ENCODE results near the gene ANKRD44.

The ANKRD44 gene

DNA sequence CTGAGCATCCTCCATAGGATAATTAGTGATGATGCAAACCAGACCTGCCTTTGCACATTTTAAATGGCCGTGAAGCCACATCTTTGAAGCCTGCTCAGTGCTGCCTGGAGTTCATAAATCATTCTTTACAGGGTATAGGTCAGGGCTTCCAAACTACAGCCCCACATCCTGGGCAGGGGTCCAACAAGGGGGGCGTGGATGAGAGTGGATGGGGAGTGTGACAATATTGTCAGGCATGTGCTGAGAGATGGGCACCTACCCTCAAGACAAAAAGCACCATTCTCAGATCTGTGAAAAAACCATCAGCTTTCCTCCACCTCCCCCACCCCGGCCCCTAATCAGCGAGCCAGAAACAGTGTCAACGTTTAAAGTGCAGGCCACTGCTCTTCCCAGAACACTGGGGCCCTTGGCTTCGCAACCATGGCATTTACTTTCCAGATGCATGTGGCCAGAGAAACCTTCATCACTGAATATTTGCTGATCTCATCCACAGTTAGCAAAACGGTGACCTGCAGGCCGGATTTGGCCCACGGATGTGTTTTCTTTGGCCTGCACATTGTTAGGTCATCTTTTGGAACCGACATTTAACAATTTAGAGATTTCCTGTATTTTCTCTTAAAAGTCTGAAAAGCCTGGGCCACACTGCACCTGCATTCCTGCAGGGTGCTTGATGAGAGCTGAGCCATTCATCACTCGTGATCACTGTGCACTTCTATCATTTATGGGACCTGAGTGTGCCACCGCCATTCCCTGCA, 130.7 kb downstream of the ANKRD44 start:
- DNase-seq (ENCODE audit: low read depth in 3 of 3), result no peak

DNA sequence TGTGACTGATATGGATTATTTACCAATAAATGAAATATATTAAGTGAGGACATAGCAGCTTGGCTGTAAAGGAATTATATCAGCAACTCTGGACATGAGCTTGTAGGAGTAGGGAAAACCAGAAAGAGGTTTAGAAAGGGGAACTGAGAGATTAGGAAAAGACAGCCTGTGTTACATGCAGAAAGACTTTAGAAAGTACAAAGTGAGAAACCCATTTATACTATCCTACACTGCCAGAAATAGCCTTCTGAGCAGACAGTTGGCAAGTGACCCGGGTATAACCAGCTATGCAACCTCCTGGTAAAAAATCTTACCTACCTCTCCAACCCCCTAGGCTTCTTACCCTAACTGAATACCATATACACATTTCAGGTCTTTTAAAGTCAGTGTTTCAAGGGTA, 134.1 kb downstream of the ANKRD44 start:
- no peak for DNase-seq (ENCODE audit: low read depth in 3 of 3)

DNA sequence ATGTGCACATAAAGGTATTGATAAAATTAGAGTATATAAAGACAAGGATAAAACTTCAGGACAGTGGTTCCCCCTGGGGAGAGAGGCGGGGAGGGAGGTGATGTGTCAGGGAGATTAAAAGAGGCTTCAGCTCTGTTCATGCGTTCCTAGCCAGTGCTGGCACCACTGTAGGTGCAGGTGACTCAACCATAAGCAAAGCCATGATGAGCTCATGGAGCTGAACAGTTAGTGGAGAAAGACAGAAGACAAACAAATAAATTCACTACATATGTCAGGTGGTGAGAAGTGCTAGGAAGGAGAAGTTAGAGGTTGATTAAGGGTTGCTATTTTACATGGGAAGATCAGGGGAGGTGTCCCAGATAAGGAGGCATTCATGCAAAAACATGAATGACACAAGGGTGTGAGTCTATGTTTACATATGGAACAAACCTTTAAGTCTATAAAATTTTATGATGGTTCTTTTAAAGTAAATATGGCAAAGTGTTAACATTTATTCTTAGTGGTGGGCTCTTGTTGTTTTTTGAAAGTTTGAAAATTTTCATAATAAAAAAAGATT, 136.0 kb downstream of the ANKRD44 start:
- no peak for DNase-seq (ENCODE audit: low read depth in 3 of 3)

DNA sequence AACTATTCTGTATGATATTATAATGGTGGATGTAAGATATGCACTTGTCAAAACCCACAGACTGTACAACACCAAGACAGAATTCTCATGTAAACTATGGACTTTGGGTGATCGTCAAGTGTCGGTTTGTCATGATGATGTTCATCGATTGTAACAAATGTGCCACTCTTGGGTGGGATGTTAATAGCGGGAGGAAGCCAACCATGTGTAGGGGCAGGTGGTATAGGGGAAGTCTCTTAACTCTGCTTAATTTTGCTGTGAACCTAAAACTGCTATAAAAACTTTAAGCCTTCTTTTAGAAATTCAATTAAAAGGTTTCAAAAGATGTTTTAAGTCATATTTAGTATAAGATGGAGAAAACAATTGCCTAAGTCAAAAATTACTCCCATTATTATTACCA, 139.0 kb downstream of the ANKRD44 start:
- DNase-seq (ENCODE audit: low read depth in 3 of 3), result no peak

DNA sequence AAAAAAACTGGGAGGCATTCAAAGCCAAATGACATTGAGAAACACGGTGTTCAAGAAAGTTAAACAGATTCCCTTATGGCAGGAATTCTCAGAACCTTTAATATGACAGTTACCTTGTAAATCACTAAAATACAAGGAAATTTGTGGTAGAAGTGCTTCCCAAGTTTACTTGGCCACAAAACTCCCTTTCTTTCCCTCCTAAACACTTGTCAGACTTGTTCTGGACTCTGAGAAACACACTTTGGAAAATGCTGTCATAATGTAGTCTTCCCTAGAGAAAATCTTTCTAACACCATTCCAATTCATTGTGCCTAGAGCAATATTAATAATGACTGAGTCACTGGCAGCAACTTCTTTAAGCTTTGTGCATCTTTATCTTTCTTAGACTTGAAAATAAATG, 140.4 kb downstream of the ANKRD44 start:
- DNase-seq (ENCODE audit: low read depth in 3 of 3), result no peak

DNA sequence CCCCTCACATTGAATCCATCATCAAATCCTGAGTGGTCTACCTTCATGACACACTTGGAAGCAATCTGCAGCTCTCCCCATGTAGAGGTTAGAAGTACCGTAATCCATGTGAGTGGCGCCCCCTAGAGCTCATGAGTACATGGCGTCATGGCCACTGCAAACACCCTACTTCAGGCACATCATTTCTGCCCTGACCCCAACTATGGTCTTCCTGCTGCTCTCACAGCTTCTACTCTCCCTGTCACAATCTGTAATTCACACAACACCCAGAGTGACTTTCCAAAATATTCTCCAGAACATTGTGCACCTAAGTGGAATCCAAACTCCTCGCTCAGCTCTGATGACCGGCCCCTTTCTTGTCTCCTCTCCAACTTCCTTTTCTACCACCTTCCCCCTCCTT, 141.9 kb downstream of the ANKRD44 start:
- peak; percentile 46 to 74 (median 53) for DNase-seq (ENCODE audit: low read depth in 3 of 3)

DNA sequence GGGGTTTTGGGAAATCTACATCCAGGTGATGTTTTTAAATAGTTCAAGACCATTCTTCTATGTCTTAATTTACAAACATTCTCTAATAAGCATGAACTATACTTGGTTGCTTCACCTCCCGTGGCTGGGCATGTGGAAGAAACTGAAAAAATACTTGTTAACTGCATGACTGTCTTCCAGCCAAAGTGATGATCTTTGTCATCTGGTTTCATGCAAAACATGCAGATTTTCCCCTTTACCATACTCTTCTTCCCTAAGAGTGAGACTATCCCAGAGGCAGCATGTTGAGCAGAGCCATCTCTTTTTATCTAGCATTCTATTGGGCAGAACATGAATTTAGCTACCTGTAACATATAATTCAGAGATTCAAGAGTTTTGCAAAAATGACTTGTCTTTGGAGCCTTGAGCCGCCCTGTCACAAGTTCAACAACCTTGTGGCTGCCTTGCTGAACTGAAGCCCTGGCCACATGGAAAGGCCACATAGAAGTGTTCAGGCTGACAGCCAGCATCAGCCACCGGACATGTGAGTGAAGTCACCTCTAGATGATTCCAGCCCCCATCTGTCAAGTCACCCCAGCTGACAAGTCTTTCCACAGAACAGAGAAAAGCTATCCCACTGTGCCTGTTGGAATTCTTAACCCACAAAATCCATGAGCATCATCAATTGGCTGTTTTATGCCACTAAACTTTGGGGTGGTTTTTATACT, 142.8 kb downstream of the ANKRD44 start:
- DNase-seq (ENCODE audit: low read depth in 3 of 3), result no peak

DNA sequence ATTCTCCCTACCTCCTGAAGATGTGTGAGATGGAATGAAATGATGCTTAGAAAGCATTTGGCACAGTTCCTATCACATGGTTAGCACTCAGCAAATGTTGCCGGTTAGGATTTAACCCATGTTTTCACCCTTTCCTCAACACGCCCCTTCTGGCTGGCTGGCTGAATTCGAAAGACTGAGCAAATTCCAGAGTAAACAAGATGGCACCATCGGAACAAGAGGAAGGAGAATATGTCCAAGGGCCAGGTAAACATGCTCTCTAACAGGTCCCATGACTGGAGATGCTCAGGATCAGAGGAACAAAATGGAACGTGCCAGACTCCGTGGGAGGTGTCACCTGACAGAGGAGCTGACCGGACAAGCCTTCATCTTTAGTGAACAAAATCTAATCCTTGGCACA, 145.6 kb downstream of the ANKRD44 start:
- DNase-seq (ENCODE audit: low read depth in 3 of 3), result no peak

DNA sequence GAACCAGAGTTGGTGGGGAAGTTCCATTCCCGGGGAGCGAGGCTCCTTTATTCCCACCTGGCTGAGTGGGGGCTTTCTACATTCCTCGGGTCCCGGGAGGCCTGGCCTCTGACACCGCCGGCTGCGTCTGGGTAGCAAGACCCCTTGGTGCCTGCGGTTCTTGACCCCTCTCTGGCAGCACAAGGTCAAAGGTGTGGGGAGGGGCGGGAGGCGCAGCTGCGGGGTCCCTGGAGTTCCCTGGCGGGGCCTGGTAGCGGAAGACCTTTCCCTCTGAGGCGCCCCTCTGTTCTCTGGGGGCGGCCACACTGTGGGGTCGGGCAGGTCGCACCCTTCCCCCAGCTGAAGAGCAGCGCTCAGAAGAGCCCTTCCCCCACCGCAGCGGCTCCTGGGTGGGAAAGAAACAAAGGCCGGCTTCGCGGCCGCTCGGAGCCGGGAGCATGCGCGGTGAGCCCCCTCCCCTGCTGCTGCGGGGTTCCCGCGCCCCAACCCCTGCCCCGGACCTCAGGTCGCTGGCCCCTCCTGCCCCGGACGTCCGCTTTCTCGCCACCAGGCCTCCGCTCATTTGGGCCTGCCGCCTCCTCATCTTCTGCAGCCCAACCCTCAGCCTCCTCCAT, 146.3 kb downstream of the ANKRD44 start:
- DNase-seq (ENCODE audit: low read depth in 3 of 3), result no peak

DNA sequence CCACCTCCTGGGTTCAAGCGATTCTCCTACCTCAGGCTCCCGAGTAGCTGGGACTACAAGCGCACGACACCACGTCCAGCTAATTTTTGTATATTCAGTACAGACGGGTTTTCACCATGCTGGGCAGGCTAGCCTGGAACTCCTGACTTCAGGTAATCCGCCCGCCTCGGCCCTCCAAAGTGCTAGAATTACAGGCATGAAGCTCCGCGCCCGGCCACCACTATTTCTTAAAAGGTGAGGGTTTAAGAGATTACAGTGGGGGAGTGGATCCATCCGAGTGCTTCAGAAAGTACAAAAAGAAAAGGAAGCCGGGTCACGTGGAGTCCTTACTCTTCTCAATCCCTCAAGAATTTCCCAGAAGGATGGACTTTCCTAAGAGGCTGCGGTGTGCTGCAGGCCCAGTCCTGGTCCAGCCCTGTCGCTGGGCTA, 146.9 kb downstream of the ANKRD44 start:
- no peak for DNase-seq (ENCODE audit: low read depth in 3 of 3)

DNA sequence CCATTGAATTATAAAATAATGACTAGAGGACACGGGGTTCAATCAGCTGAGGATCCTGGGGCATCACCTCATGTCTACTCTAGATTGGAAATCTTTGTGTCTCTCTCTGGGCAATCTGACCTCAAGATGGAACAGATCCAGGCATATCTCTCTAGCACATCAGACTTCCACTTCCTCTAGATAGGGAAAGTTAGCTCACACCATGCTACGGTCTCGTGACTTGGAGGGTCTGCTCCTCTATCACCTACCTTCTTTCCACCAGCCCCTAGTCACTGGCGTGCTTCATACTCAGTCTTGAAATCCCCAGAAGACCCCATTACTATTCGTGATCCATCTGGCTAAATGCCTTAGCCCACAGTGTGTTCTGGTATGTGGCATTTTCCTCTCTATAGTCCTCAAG, 148.8 kb downstream of the ANKRD44 start:
- no peak for DNase-seq (ENCODE audit: low read depth in 3 of 3)

DNA sequence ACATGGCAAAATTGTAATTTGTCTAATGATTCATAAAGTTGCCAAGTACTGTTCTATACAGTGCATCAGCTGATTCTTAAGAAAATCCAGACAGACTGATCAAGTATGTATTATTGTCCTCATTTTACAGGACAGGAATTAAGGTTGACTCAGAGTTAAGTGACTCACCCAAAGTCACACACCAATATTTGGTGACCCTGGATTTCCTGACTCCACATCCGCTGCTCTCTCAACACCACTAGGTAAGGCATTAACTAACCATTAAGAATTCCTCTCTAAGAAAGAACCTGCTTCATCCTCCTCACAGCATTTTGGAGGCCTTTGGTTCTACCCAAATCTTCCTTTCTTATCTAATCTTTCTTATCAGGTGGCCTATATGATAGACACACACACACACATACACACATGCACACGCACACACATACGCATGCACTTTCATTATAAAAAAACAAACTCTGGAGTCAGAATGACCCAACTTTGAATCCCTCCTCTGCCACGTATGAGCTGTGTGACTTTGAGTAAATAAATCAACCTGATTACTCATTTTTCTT, 150.8 kb downstream of the ANKRD44 start:
- peak in 2 of 3 donors; percentile 9 to 21 for DNase-seq (ENCODE audit: low read depth in 3 of 3)

DNA sequence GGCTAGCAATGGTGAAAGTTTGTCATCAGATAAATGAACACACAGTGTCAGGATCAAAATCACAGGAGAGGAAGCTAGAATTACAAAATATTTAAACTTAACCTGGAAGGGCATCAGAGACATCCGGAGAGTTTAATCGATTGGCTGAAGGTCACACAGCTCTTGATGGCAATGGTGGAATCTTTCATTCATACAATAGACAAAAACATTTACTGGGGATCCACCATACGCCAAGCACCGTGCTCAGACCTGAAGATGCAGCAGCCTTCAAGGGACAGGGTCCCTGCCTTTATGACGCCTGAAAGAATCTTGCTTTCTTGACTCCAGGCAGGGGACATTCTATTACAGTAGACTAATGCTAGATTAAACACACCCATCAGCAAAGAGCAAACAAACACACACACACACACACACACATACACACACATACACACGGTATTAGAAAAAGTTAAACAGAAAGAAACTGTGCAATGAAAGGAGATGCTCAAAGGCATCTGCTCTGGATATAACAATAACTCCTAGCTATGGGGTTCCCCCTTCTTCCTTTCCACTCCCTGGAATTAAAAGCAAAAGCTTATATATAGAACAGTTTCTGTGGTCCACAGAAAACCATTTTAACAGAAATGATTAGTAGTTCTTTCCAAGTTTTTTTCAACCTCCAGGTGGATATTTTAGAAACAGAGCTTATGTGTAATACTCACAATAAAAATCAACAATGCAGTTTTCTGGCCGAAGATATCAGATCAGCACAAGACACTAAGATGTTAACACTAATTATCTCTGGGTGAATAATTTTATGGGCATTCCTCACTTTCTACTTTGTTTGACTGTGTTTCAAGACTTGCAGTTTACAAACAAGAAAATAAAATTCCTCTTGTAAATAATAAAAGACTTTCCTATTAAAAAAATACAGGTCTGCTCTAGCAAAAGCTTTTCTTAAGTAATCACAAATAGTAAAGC, 151.7 kb downstream of the ANKRD44 start:
- no peak for DNase-seq (ENCODE audit: low read depth in 3 of 3)

DNA sequence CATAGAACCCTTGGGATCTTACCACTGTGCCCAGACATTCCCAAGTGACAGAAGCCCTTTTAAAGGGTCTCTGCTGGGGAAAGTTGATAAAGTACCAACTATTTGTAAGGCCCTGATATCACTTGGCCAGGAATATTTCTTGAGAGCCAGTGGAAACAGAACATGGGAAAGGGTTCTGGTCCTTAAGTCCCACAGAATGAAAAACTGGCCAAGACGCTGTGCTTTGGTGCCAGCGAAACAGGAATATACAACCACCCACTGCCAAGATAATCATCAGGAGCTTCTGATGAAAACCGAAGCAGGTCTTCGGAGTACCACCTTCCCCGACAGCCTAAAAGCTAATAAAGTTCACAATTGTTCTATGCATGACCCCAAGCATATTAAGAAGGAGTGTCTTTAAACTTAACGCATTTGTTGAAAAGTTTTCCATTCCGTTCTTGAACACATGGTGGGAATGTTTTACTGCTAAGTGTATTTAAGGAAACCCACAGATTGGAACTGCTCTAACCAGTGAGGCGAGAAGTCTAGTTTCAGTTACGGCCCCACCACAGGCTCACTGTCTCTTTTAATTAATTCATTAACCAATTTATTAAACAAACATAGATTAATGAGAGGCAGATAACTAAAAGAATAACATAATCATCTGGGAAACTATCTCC, 152.6 kb downstream of the ANKRD44 start:
- no peak for DNase-seq (ENCODE audit: low read depth in 3 of 3)

DNA sequence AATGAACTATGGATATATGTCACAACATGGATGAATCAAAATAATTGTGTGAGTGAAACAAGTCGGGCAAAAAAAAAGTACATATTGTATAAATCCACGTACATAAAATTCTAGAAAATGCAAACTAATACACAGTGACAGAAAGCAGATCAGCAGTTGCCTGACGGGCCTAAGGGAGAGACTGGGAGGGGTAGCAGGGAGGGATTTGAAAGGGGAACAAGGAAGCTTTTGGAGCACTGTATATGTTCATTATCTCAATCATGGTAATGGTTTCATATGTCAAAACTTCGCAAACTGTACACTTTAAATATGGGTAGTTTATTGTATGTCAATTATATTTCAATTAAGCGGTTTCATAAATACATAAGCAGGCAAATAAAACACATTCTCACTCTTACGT, 153.8 kb downstream of the ANKRD44 start:
- DNase-seq (ENCODE audit: low read depth in 3 of 3), result no peak

DNA sequence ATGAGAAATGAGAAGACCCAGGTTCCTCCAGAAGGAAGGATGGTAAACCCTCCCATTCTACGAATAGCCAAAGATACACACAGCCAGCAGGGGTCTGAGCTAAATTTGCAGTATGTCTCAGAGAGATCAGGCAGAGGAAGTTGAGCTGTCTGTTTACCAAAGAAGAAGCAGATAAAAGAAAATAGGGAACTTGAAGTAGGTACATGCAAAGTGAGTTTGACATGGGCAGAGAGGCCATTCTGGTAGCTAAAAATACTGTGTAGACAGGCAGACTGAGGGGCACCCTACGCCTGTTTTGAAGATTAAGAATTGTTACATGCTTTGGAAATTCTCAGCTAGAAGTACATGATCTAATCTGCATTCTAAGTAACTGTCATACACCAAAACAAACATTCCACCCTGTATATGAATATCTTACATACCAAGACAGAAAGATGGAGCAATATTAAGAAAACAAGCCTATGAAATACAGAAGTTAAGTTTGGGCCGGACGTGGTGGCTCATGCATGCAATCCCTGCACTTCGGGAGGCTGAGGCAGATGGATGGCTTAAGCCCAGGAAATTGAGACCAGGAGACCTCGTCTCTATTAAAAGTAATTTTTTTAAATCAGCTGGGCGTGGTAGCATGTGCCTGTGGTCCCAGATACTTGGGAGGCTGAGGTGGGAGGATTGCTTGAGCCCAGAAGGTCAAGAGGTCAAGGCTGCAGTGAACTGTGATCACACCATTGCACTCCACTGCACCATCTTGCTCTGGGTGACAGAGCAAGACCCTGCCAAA, 157.9 kb downstream of the ANKRD44 start:
- no peak for DNase-seq (ENCODE audit: low read depth in 3 of 3)

DNA sequence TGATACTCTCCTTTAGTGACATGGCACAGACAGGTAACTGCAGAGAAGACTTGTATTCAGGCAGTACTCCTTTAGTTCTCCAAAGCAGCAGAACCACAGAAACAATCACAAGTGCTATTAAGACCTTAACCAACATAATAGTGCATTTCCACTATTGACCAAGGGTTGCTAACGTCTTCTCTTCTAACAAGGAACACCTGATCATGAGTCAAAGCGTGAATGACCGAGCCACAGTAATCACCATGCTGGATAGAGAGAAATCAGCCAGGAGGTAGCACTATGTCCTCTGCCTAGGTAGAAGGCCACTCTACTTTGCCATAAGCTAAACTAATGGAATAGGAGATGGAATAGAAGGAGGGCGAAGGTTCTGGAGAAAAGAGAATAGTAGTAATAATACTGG, 161.0 kb downstream of the ANKRD44 start:
- no peak for DNase-seq (ENCODE audit: low read depth in 3 of 3)

DNA sequence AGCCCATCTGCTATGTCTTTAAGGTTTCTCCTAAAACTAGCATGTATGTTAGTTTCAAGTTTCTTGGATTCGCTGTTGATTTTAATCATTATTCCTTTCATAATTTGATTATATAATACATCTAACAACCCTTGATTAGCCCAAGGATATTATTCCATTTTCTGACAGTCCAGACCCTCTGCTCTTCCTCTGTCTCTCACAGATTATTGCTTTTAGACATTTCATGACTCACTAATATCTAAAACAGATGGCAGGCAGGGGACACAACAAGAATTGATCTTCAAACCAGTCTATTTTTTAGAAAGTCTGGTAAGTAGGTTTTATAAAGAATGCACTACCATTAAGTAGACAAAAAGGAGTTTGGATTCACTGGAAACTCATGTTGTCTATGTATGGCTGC, 162.2 kb downstream of the ANKRD44 start:
- DNase-seq (ENCODE audit: low read depth in 3 of 3), result no peak

DNA sequence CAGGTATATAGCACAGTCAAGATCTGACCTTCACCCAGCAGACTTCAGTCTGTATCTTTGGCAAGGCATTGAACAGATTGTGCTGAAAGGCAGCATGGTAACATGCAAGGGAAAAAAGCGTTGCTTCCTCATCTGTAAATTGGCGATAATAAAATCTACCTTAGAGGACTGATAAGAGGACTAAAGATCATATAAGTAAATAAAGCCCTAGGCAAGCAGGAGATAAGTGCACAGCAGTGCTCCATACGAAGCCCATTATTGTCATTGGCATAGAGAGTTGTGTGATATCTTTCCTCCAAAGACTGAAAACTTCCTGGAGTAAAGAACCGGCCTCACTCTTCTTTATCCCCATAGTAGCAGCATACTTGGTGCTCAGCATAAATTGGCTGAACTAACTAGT, 162.6 kb downstream of the ANKRD44 start:
- no peak for DNase-seq (ENCODE audit: low read depth in 3 of 3)

DNA sequence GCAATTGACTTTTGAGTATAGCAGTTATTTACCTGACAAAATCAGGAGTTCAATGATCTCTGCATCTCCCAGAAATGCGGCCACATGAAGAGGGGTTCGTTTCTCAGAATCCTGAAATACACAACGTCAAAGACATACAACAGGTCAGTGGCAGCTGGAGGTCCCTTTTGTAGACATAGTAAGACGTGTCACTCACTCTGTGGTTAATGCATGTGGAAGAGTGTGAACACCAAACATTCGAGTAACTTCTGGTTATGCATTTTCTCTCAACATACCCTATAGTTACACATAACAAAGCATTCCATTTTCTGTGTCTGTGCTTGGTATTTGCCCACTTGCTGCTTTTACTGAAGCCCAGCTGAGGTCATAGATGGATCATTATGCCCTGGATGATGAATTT, 163.6 kb downstream of the ANKRD44 start:
- DNase-seq (ENCODE audit: low read depth in 3 of 3), result no peak

Measured in stimulated activated CD4-positive, alpha-beta T cell treated with anti-CD3 and anti-CD28 coated beads, TNF-alpha, amount 100 ng/mL, for 48 hours (primary cell).